Mucosa of descending colon (tissue), 3 donors: ENCODE data around the gene NDUFB6. TPM values are rescaled to one million over a fixed set of nuclear protein-coding genes. Genes with fewer than 3 reads are reported as not detected.
"Not testable (repeated sequence)": the region's sequence is repeated elsewhere in the genome, so short reads cannot be mapped to it uniquely, and the experiment has no call there.

Source experiments
- ATAC-seq: fragments of 200-7000 bp; cut with Tn5 transposase; one replicate; pipeline ENCODE4 v1.9.1; 2020; ENCODE audit warnings: mild to moderate bottlenecking, moderate library complexity
- DNase-seq, 3 donors: peaks; one replicate each; pipeline ENCODE4 v3.0.0-alpha.2; 2020
- H3K36me3 ChIP-seq: fragments of 200-600 bp; one replicate; pipeline ENCODE4 v1.8.0; 2021; ENCODE audit warnings: low read depth, mild to moderate bottlenecking
- H3K4me1 ChIP-seq: fragments of 200-600 bp; one replicate; pipeline ENCODE4 v1.8.0; 2021; ENCODE audit warnings: low read depth, mild to moderate bottlenecking
- H3K4me3 ChIP-seq: fragments of 200-600 bp; one replicate; pipeline ENCODE4 v1.8.0; 2021; ENCODE audit warnings: mild to moderate bottlenecking
- H3K9me3 ChIP-seq: fragments of 200-600 bp; one replicate; pipeline ENCODE4 v1.8.0; 2021; ENCODE audit warnings: mild to moderate bottlenecking
- intact Hi-C, 2 donors: fragments of 100-400 bp; cut with DNase I in 1 of 2; cut with micrococcal nuclease in 1 of 2; formaldehyde crosslinking; loops; one replicate each; pipeline versions ENCODE4 v1.11.0 to v1.11.1; 2022; cut with DNase I, micrococcal nuclease
- long read RNA-seq, 2 donors: library from polyadenylated mRNA; unstranded; transcript quantifications; one replicate each; pipeline ENCODE4 v2.0.0, GENCODE V29; 2019 to 2021
- total RNA-seq, 3 donors: library from RNA; stranded (reverse); fragmentation: NEBNext Ultra II Directional in 2 of 3; extraction: Animal tissue kit (Norgen Biotek cat#: 25700) in 2 of 3; gene quantifications; one replicate each; pipeline versions ENCODE4 v1.2.1 to v1.2.4, GENCODE V29; 2021 to 2023
- TF ChIP-seq, protein P1 (sequence below): fragments of 200-600 bp; IDR thresholded peaks from one replicate; pipeline ENCODE4 v1.8.0; 2022; ENCODE audit warnings: antibody characterized with exemption, mild to moderate bottlenecking
- donor health status: DM: no; HTN: no; CAD: no; lungs with moderate emphysema.
- donor health status: DM: no; HTN: no; CAD: no.
- donor health status: DM: no; HTN: yes; CAD: no.

The NDUFB6 gene
- 10 to 100 TPM; 39.3 to 52.8 (median 45.1) TPM for total RNA-seq
- long read RNA-seq, donor 1, transcript NDUFB6-203 (4 exons, 1,366 nt), result major isoform, 33 of 35 reads
- long read RNA-seq, donor 1, partial matches to known transcripts, result 1 of 35 reads
- long read RNA-seq, donor 1, other reads (novel, unspliced or antisense), result 0 of 35 reads
- long read RNA-seq, donor 2, transcript NDUFB6-203 (4 exons, 1,366 nt), result major isoform, 79 of 99 reads
- long read RNA-seq, donor 2, partial matches to known transcripts, result 14 of 99 reads
- long read RNA-seq, donor 2, other reads (novel, unspliced or antisense), result 2 of 99 reads

DNA sequence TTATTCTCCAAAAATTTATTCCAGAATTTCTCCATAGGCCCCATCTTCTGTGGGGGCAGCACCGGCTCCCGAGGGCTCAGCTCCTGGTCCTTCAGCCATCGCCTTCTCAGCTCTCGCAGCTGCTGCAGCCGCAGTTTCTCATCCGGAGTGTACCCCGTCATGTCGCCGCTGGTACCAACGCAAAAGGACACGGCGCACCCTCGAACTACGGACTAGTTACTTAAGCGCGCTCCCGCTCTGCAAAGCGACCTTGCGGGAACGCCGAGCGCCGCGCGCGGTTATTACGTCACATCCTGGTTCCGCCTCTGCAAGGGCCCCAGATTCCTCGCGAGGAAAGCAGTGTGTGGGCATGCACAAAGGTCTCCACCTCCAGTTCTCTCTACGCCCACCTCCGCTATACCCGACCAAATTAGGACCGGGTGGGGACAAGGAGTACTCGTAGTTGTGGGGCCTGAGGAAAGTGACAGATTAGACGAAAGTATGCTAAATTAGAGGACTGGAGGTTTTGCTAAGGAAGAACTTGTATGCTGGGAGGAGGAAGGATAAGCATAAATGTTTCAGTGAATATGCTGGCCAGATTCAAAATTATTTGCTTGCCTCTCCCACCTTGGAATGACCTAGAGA, at the start of gene NDUFB6:
TSS of gene NDUFB6 (minus strand) at position 260 of the 624 bp plus-strand sequence. CDS start at position 161, 99 bp downstream.
- Histone ChIP-seq H3K36me3 (no peaks in the 10 kb centered on the region), H3K4me1 (peaks cover 16% of the 10 kb centered on the region), H3K4me3 (peak within 1 kb of the TSS; percentile 87), H3K9me3 (no peaks in the 10 kb centered on the region)
- DNase-seq (peak; percentile 95 to 97 (median 97)), ATAC-seq (peak; percentile 99)
- intact Hi-C loops, result loop anchor here (5.0 to 10.0 kb wide), 2 partner anchors 48 to 196 kb away; partner anchors contain the start of gene RIGI (in 1 of the 2)
- TF ChIP-seq, protein P1, sequence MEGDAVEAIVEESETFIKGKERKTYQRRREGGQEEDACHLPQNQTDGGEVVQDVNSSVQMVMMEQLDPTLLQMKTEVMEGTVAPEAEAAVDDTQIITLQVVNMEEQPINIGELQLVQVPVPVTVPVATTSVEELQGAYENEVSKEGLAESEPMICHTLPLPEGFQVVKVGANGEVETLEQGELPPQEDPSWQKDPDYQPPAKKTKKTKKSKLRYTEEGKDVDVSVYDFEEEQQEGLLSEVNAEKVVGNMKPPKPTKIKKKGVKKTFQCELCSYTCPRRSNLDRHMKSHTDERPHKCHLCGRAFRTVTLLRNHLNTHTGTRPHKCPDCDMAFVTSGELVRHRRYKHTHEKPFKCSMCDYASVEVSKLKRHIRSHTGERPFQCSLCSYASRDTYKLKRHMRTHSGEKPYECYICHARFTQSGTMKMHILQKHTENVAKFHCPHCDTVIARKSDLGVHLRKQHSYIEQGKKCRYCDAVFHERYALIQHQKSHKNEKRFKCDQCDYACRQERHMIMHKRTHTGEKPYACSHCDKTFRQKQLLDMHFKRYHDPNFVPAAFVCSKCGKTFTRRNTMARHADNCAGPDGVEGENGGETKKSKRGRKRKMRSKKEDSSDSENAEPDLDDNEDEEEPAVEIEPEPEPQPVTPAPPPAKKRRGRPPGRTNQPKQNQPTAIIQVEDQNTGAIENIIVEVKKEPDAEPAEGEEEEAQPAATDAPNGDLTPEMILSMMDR, result no peak

DNA sequence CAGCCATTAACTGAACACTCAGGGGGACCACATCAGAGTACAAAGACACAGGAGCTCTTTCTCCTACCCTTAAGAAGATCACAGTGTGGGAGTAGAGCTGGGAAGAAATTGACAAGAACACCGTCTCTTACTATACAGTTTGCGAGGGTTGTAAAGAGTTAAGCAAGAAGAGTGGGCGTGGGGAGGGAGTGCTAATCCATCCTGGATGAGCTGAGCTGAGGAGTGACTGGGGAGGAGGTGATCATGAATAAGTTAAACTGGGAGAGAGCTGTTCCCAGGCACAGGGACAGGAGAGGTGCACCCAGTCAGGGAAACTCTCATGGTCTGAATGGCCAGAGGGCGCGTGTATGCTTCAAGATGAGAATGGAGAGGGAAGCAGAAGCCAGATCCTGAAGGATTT, 45.3 kb upstream of the NDUFB6 start:
- no peak for DNase-seq
- intact Hi-C loops, result no loop called here
- ATAC-seq, result no peak

DNA sequence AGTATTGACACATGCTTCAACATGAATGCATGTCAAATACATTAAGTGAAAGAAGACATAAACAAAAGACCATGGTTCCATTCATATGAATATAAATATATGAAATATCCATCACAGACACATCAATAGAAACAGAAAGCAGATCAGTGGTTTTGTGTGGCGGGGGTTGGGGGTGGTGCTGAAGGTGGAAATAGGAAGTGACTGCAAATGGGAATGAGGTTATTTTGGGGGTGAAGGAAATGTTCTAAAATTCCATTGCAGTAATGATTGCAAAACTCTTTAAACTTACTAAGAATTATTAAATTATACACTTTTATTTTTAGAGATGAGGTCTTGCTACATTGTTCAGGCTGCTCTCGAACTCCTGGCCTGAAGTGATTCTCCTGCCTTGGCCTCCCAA, 33.9 kb upstream of the NDUFB6 start:
- H3K4me1 ChIP-seq, result no peaks in the 10 kb centered on the region
- H3K9me3 ChIP-seq, result no peaks in the 10 kb centered on the region
- ATAC-seq, result no peak
- H3K4me3 ChIP-seq, result no peak overlapping the region
- intact Hi-C loops, result no loop called here
- TF ChIP-seq, protein P1, result no peak
- no peak for DNase-seq
- no peaks in the 10 kb centered on the region for H3K36me3 ChIP-seq

More for the DNA sequence above, 45.3 kb upstream of the NDUFB6 start:
- Histone ChIP-seq H3K4me1 (no peaks in the 10 kb centered on the region), H3K9me3 (no peaks in the 10 kb centered on the region), H3K36me3 (no peaks in the 10 kb centered on the region), H3K4me3 (no peak overlapping the region)
- TF ChIP-seq, protein P1, result no peak

DNA sequence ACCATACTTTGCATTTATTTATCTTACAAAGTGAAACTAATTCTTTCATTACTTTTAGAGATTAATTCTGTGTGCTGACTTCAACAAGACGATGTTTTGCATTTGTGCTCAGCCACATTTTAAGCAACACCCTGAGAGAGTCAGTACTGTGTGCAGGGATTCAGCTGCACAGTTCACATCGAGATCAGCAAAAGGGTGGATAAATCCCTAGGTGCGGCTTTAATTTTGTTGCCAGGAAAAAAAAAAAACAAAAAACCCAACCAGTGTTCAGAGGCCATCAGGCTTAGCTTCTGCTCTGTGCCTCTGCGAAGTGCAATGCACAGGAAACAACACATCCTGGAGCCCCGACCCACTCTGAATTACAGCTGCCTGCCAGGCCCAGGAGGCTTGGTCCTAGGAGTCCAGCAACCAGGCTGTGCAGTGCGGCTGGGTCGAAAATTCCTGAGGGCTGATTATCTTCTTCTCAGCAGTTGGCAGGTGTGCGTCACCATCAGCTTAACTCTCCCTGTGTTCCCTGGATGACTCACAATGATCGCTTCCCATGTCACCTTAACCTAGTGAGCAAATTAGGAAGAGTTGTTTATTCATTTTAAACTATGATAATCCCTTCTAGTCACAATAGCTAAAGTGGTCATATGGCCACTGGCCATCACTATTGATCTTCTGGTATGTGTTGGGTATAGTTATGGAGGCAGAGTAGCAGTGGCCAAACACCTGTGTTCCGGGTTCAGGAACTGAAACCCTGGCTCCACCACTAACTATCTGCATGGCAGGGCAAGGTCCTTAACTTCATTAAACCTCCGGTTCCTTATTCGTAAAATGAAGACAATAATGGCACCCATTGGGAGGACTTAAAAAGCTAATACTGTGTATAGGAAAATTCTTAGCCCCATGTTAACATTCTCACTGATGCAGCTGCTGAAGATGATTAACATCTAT, 31.2 kb upstream of the NDUFB6 start:
- TF ChIP-seq, protein P1, result no peak
- intact Hi-C loops, result no loop called here
- Histone ChIP-seq H3K36me3 (no peaks in the 10 kb centered on the region), H3K9me3 (no peaks in the 10 kb centered on the region), H3K4me1 (no peaks in the 10 kb centered on the region), H3K4me3 (no peak overlapping the region)
- ATAC-seq, result no peak
- no peak for DNase-seq

DNA sequence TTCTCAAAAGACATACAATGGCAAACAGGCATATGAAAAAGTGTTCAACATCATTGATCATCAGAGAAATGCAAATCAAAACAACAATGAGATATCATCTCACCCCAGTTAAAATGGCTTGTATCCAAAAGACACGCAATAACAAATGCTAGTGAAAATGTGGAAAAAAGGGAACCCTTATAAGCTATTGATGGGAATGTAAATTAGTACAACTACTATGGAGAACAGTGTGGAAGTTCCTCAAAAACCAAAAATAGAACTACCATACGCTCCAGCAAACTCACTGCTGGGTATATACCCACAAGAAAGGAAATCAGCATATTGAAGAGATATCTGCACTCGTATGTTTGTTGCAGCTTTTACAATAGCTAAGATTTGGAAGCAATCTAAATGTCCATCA, 26.1 kb upstream of the NDUFB6 start:
- H3K4me3 ChIP-seq, intact Hi-C loops, H3K9me3 ChIP-seq, H3K4me1 ChIP-seq, DNase-seq, ATAC-seq, H3K36me3 ChIP-seq: not testable (repeated sequence)
